Measurements from ENCODE around the gene PCDHB1. TPM values are rescaled to one million over a fixed set of nuclear protein-coding genes. Genes with fewer than 3 reads are reported as not detected.
A peak's percentile ranks its signal among the peaks of the same experiment; 100 is the strongest.

PCDHB1 gene
- total RNA-seq, 1 experiment from 2014 or later: 0.13 TPM

- no peak for ATAC-seq
- H3K4me3 Mint-ChIP-seq: no peak overlapping the region
- DNase-seq (ENCODE audit: low spot score): no peak
- POLR2A ChIA-PET: no interaction called here
- CTCF ChIA-PET: interaction anchor here (0.6 to 1.2 kb wide), 9 partner anchors 12 to 275 kb away, joined by 3 to 5 read pairs (median 3); partner anchors contain the start of genes PCDHB14, PCDHB2 and PCDHB4
- H3K36me3 Mint-ChIP-seq: no peaks in the 10 kb centered on the region
- H3K4me1 Mint-ChIP-seq: peaks cover 16% of the 10 kb centered on the region
- H3K27me3 Mint-ChIP-seq (ENCODE audit: low read depth): no peaks in the 10 kb centered on the region; the same call in none of the 2 replicates
- no peak overlapping the region for H3K27ac Mint-ChIP-seq
- TF ChIP-seq ZNF396 (CRISPR knock-in tag; IDR thresholded peaks at IDR 0.05; ENCODE audit: borderline replicate concordance): no peak
- TF ChIP-seq ATF3 (CRISPR knock-in tag; conservative IDR thresholded peaks at IDR 0.05): no peak
- no peak for TF ChIP-seq E2F4 (CRISPR knock-in tag; IDR thresholded peaks at IDR 0.05; ENCODE audit: borderline replicate concordance, low read depth)
- TF ChIP-seq ZNF416 (CRISPR knock-in tag; IDR thresholded peaks at IDR 0.05): no peak
- no peak for TF ChIP-seq SP1 (CRISPR knock-in tag; conservative IDR thresholded peaks at IDR 0.05)
- TF ChIP-seq TP53 (CRISPR knock-in tag; IDR thresholded peaks at IDR 0.05): no peak
- TF ChIP-seq NR1H2 (CRISPR knock-in tag; IDR thresholded peaks at IDR 0.05): no peak
- no peak for TF ChIP-seq PRRX2 (CRISPR knock-in tag; IDR thresholded peaks at IDR 0.05)
- no peak for TF ChIP-seq ZNF138 (CRISPR knock-in tag; conservative IDR thresholded peaks at IDR 0.05)
- TF ChIP-seq FOXP4 (CRISPR knock-in tag; IDR thresholded peaks at IDR 0.05): no peak
- no peak for TF ChIP-seq ZSCAN18 (CRISPR knock-in tag; IDR thresholded peaks at IDR 0.05)
- H3K9me3 Mint-ChIP-seq: no peaks in the 10 kb centered on the region
Measured at GRCh38 chr5:141082228-141082627, 31.1 kb downstream of the PCDHB1 start.

- Mint-ChIP-seq H3K36me3 (no peaks in the 10 kb centered on the region), H3K27ac (peak overlapping the region; percentile 97), H3K9me3 (no peaks in the 10 kb centered on the region), H3K27me3 (ENCODE audit: low read depth) (no peaks in the 10 kb centered on the region; the same call in none of the 2 replicates), H3K4me3 (peak overlapping the region; percentile 90), H3K4me1 (peaks cover 16% of the 10 kb centered on the region)
- CTCF ChIA-PET: interaction anchor here (0.6 to 1.0 kb wide), 12 partner anchors 10 to 243 kb away, joined by 3 to 17 read pairs (median 3); partner anchors contain the start of genes PCDHB16, PCDHB2, PCDHB4 and PCDHB5
- POLR2A ChIA-PET: no interaction called here
- TF ChIP-seq ATF6 (CRISPR knock-in tag; IDR thresholded peaks at IDR 0.05): no peak
- DNase-seq (ENCODE audit: low spot score): peak; percentile 68
- peak; percentile 99 for ATAC-seq
Measured at GRCh38 chr5:141084487-141084989, 33.4 kb downstream of the PCDHB1 start.

- Mint-ChIP-seq H3K4me3 (peak within 1 kb of the TSS; percentile 95), H3K4me1 (peaks cover 12% of the 10 kb centered on the region), H3K36me3 (peaks cover 20% of the 10 kb centered on the region), H3K27me3 (ENCODE audit: low read depth) (no peaks in the 10 kb centered on the region), H3K27ac (peak within 1 kb of the TSS; percentile 97), H3K9me3 (peaks cover 14% of the 10 kb centered on the region)
- DNase-seq (ENCODE audit: low spot score) (peak; percentile 83), ATAC-seq (peak; percentile 94)
- ChIA-PET POLR2A (interaction anchor here (0.6 to 1.1 kb wide), 4 partner anchors 64 to 543 kb away, joined by 3 read pairs; partner anchors contain the start of gene TAF7), CTCF (interaction anchor here (0.5 to 2.4 kb wide), 51 partner anchors 9 to 1635 kb away, joined by 3 to 27 read pairs (median 5); partner anchors contain the start of genes PCDHA1, PCDHA10, PCDHA11 and PCDHA2)
- TF ChIP-seq CREM (CRISPR knock-in tag; IDR thresholded peaks at IDR 0.05): 0 out of 2 replicates have a peak, but pooled peaks have one; percentile 27
- no peak for TF ChIP-seq CDX4 (CRISPR knock-in tag; IDR thresholded peaks at IDR 0.05; ENCODE audit: borderline replicate concordance)
- 0 out of 2 replicates have a peak, but pooled peaks have one; percentile 40 for TF ChIP-seq TEAD1 (CRISPR knock-in tag; IDR thresholded peaks at IDR 0.05)
- 0 out of 2 replicates have a peak, but pooled peaks have one; percentile 29 for TF ChIP-seq SMAD3 (CRISPR knock-in tag; IDR thresholded peaks at IDR 0.05; ENCODE audit: borderline replicate concordance)
- TF ChIP-seq CTCF (IDR thresholded peaks at IDR 0.05): peak; percentile 88
- 0 out of 2 replicates have a peak, but pooled peaks have one; percentile 59 for TF ChIP-seq HMGXB4 (CRISPR knock-in tag; IDR thresholded peaks at IDR 0.05)
Measured at GRCh38 chr5:141094481-141095262, 43.5 kb downstream of the PCDHB1 start, which contains the start of gene PCDHB2. Gene PCDHB2 (plus strand): TSS chr5:141094615. CDS start chr5:141094791, 176 bp downstream.
